ENCODE data around the gene SPATA16.
"Not testable (repeated sequence)": the region's sequence is repeated elsewhere in the genome, so short reads cannot be mapped to it uniquely, and the experiment has no call there.

Gene SPATA16

DNA sequence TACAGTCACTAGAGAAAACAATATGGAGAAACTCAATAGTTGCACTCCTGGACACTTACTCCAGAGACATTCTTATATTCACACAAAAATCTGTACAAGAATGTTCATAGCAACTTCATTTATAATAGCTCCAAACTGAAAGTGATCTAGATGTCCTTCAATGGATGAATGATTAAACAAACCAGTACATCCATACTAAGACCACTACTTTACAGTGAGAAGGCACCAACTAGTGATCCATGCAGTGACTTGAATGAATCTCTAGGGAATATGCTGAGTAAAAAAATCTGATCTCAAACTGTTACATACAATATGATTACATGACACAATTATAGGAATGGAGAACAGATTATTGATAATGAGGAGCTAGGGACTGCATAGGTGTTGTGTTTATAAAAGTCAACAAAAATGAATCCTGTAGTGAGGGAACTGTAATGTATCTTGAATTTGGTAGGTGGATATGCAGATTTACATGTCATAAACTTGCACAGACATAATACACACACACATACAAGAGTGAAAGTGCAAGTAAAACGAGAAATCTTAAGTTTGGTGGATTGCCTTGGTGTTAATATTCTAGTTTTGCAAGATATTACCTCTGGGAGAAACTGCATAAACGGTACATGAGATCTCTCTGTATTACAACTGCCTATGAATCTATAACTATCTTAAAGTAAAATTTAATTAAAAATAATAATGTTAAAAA is 85.7 kb downstream of the SPATA16 start:
- DNase-seq: no peak

DNA sequence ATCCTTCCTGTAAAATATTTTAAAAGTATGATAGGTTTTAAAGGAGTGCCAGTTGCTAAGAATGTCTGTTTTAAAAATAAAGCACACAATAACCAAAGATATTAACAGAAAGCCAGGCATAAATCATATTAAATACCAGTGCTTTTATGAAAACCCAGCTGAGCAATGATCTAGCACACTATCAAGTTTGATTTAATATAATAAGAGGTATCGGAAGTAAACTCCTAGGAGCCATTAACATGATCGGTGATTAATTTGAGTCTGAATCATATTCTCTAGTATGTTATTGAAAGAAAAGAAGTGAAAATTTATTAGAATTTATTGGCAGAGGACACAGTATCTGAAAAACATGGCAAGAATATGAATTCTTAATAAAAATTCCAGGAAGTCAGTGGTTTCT is 91.7 kb downstream of the SPATA16 start:
- no peak for DNase-seq

GRCh38 chr3:173045770-173046382 is 95.2 kb downstream of the SPATA16 start:
- DNase-seq: no peak

- DNase-seq: no peak
Observed at GRCh38 chr3:173044998-173045397, 96.0 kb downstream of the SPATA16 start.

DNA sequence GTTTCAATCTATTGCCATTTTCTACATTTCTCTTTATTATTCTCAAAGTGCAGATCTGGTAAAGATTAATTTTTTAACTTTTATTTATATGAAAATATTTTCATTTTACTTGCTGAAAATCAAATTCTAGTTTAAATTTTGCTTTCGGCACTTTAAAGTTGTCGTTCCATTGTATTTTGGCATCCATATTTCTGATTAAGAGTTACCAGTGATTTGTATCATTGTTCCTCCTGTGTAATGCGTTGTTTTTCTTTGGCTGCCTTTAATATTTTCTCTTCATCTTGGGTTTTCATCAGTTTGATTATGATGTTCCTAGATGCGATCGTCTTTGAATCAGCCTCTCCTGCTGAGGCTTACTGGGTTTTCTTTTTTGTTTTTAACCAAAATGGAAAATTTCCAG is 97.3 kb downstream of the SPATA16 start:
- no peak for DNase-seq

DNA sequence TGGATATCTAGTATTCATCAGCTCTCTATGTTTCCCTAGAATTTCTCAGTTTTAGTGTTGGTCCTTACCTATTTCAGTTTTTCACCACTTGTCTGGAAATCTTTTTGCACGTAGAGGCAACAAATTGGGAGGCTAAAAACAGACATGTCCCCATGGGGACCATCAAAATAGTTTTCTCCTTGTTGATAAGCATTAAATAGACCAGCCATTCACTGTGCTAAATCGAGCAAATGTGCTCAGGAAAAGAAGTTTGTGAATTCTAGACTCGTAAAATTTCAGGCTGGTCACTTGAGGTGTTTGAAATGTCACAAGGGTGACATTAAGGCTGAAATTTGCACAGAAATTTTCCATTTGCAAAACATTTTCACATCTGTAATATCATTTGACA is 102.6 kb downstream of the SPATA16 start:
- DNase-seq: no peak

- no peak for DNase-seq
Observed at GRCh38 chr3:173037840-173038483, 103.1 kb downstream of the SPATA16 start.

DNA sequence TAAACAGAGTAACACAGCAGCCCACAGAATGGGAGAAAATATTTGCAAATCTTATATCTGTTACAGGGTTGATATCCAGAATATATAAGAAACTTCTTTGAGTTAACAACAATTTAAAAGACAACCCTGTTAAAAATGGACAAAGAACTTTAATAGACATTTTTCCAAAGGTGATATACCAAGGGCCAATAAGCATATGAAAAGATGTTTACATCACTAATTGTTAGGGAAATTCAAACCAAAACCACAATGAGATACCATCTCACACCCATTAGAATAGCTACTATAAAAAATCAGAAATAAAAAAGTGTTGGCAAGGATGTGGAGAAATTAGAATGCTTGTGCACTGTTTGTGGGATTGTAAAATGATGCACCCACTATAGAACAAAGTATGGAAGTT is 110.8 kb downstream of the SPATA16 start:
- no peak for DNase-seq

DNA sequence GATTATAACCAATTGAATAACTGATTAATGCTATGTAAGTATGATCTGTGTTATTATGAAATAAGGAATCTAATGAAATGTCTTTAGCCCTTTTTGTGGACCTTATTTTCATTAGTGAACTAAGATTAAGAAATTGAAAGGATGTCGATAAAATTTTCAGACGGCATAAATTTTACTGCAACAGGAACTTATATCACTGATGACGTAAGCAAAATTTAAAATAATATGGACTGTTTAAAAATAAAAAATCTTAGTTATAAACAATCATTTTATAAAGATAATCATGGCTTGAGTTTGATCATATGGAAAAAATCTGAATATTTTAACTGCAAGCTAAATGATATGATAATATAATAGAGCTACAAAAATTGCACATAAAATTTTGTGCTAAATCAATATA is 112.7 kb downstream of the SPATA16 start:
- no peak for DNase-seq

DNA sequence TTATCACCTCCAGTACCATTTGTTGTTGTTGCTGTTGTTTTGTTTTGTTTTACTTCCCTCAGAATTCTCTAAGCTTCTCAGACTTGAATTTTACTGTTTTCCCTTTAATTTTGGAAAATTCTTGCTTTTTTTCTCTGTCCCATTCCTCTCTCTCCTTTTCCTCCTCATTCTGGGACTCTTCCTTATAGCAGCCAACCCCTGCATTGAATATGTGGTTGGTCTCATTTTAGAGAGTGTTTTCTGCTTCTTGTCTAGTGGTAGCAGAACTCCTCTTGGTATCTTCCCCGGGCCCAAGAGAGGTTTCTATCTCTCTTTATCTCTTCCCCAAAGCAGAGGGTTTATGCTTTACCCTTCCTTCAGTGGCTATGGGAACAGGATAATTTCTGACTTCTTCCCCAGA is 113.6 kb downstream of the SPATA16 start:
- DNase-seq: no peak

- DNase-seq: no peak
Observed at GRCh38 chr3:173025941-173026340, 115.1 kb downstream of the SPATA16 start.

- DNase-seq: no peak
Observed at GRCh38 chr3:173021547-173022185, 119.4 kb downstream of the SPATA16 start.

GRCh38 chr3:173020128-173020527 is 120.9 kb downstream of the SPATA16 start:
- DNase-seq: not testable (repeated sequence)

GRCh38 chr3:173019378-173019777 is 121.7 kb downstream of the SPATA16 start:
- DNase-seq: no peak

GRCh38 chr3:173018758-173019157 is 122.3 kb downstream of the SPATA16 start:
- no peak for DNase-seq

- DNase-seq: no peak
Observed at GRCh38 chr3:173013219-173013832, 127.7 kb downstream of the SPATA16 start.

GRCh38 chr3:173009410-173009809 is 131.6 kb downstream of the SPATA16 start:
- DNase-seq: no peak

DNA sequence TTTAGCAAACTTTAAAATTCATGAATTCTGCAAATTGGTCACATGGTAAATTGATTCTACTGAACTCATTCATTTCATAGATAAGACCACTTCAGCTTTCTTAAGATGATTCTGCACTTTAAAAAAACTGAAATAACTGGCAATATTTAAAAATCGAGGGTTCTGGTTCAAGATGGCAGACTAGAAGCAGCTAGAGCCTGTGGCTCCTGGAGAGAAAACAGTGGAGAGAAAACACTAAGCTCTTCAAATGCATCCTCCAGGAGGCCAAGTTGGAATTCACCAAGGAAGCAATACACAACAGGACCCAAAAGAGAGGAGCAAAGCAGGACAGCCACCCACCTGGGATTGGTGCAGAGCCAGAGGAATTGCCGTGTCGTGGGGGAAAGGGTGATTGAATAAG is 132.1 kb downstream of the SPATA16 start:
- no peak for DNase-seq

DNA sequence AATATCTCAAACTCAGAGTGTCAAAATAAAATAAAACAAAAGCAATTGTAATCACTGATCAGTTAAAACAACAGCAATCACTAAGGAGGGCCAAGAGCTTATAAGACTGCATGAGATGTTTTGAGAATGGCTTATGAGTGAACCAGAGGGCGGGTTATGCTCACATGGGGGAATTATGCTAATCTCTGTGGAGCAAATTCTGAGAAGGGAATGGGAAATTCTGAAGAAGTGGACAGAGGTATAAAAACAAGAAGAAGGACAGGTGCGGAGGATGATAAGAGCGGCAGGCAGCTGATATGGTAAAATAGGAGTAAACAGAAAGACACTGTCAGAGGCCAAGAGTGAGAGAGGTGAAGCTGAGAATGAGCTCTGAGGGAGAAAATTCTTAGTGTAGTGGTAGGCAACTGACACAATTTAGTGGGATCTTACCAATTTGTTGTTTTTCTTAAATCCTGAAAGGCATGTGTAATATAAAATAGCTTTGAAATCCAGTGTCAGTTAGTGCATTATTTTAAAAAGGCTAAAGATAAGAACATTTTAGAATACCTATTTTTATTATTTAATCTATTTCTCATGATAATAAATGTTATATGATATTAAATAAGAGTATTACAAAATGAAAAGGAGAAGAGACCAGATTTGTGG is 133.8 kb downstream of the SPATA16 start:
- no peak for DNase-seq

DNA sequence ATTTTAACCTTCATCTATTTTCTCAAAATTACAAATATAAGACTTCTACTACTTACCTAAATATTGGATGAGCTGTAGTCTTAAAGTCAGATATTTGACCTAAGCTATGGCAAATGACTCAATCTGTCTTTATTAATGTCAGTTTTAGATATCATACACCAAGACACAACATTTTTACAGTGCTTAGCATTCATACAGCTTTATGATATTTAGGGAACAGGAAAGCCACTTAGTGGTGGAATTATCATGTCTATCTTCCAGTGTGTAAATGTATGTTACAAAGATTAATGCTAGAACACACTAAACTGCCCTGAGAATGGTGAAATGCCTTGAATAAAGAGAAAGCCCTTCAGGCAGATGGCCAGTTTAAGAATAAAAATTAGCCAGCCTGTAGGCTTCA is 135.0 kb downstream of the SPATA16 start:
- no peak for DNase-seq

DNA sequence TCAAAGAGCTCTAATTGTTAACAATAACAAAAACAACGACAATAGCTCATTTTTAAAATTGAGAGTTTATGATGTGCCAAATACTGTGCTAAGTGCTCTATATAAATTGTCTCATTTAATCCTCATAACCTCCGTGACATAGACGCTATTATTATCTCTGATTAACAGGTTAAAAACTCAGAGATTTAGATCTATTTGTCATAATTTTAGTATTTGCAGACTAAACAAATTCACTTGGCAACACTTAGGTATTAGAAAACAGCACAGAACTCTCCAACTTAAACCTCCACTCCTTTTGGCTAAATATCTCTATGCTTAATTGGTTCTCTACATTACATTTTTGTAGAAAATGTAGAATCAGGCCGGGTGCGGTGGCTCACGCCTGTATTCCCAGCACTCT is 136.4 kb downstream of the SPATA16 start:
- no peak for DNase-seq

DNA sequence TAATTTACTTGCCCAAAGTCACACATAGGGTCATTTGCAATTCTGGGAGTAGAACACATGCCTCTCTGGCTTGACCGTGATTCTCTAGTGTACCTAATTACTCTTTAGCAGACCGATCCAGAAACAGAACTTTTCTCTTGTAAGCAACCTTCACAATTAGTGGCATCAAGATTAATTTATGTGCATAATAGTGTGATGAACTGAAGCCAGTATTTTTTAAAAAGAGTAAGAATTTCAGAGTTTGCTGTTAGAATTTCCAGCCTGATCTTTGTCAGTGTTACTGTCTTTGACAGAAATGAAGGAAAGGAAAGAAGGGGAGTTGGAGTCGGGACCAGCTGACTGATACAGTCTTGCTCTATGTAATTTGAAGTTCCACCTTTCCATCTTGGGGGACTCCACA is 137.1 kb downstream of the SPATA16 start:
- DNase-seq: no peak

- DNase-seq: no peak
Observed at GRCh38 chr3:173003471-173003870, 137.6 kb downstream of the SPATA16 start.
